ENCODE measurements around the gene NOMO2.
"Not testable (repeated sequence)": the region's sequence is repeated elsewhere in the genome, so short reads cannot be mapped to it uniquely, and the experiment has no call there.

Gene NOMO2

GRCh38 chr16:18521445-18522181 lies 40.3 kb downstream of the NOMO2 start:
- not testable (repeated sequence) for DNase-seq

GRCh38 chr16:18518536-18519283 lies 43.2 kb downstream of the NOMO2 start:
- not testable (repeated sequence) for DNase-seq

DNA sequence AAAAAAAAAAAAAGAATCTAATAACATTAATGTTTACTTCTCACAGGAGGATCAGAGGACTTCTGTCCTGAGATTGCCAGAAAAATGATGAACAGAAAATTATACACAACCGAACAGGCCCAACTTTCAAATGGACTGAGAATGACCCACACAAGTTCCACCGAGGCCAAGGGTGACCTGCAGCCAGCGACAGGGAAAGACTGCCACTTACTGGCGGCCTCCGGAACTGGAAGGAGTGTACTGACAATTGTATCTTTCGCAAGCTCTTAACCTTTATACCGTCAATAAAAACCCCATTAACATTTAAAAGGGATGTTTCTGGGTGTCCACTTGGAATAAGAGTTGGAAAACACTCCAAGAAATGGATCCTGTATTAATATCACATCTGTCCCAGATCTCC lies 63.5 kb downstream of the NOMO2 start:
- DNase-seq, result not testable (repeated sequence)

DNA sequence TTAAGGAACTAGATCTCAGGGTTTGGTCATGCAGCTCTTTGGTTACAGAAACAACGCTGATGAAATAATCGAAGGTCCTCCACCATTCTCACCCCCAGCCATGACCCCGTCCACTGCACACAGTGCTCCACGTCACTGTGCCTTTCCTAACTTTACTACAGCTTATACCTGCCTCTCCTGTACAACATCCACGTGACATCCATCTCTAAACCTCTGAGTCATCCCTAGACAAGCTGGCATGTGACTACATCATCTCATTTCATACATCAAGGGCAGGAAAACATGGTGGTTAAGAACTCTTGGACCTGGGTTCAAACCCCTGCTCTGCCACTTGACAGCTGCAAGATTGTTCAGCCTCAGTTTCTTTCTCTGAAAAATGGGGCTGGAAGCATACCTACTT lies 64.9 kb downstream of the NOMO2 start:
- DNase-seq, result not testable (repeated sequence)

GRCh38 chr16:18492118-18492897 lies 69.6 kb downstream of the NOMO2 start:
- DNase-seq, result not testable (repeated sequence)

DNA sequence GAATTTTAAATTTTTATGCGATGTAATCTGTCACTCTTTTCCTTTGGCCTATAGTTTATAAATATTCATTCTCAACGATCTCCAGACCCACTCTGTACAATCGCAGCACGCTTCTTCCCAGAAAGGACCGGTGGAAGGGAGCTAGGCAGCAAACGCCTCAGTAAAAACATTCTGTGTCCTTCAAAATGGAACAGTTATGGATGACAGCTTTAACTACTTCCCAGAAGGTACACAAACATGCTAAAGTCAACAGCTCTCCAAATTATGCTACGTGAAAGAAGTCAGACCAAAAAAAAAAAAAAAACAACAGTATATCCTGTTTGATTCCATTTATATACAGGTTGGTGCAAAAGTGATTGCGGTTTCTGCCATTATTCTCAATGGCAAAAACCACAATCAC lies 125.9 kb downstream of the NOMO2 start:
- not testable (repeated sequence) for DNase-seq

GRCh38 chr16:18415827-18416226 lies 146.1 kb downstream of the NOMO2 start:
- not testable (repeated sequence) for DNase-seq

DNA sequence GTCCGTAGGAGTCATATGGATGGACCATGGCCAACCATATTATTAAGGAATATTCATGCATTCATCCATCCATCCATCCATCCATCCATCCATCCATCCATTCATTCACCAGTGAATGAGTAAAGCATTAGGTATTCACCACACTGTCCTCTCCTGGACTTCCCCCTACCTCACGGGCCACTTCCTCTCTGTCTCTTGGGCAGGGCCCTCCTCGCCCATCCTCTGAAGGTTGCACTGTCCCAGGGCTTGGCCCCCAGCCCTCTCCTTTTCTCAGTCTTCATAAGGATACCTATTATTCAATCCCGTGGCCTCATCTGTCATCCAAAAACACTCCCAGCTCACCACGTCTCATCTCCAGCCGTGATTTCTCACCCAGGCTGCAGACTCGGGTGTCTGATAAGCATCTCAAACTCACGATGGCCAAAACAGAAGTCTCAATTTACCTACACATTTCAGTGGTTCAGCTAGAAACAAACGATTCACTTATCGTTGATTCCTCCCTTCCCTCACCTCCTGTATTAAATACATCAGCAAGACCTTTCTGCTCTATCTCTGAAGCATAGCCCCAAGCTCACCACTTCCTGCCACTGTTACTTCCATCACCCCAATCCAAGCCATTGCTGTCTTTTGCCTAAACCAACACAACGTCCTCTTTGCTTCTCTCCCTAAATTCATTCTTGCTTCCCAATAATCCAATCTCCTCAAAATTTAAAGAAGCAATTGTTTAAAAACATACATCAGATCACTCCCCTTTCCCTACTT lies 152.2 kb downstream of the NOMO2 start:
- not testable (repeated sequence) for DNase-seq

DNA sequence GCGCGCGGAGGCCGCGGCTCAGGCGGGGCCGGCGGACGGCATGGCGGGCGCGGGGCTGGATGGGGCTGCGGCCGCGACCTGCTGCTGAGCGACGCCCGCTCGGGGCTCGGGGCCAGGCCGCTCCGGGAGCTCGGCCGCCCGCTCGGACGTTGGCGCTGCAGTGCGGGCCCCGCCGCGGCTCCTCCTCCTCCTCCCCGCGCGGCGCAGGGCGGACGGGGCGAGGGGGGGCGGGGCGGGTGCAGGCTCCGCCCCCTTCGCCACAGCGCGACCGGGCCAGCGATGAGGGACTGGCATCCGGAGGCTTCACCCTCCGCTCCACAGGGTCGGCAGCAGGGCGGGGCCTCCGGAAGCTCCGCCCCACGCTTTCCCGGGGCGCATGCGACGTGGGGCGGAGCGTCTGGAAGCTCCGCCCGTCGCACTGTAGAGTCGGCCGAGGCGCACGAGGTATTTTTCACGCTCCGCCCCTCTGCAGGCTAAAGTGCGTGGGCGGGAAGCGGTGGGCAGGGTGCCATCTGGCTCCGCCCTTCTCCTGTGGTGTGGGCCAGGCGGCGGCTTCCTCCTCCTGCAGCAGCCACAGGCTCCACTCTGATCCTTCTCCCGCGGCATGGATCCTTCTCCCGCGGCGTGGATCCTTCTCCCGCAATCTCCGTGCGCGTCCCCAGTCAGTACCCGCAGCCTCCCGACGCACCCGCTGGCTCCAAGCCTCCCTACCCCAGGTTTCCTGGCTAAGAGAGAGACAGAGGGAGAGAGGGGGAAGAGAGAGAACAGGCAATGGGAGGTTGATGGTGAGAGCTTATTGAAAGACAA lies 159.8 kb downstream of the NOMO2 start:
- DNase-seq, result not testable (repeated sequence)

GRCh38 chr16:18401159-18401558 lies 160.7 kb downstream of the NOMO2 start:
- not testable (repeated sequence) for DNase-seq

DNA sequence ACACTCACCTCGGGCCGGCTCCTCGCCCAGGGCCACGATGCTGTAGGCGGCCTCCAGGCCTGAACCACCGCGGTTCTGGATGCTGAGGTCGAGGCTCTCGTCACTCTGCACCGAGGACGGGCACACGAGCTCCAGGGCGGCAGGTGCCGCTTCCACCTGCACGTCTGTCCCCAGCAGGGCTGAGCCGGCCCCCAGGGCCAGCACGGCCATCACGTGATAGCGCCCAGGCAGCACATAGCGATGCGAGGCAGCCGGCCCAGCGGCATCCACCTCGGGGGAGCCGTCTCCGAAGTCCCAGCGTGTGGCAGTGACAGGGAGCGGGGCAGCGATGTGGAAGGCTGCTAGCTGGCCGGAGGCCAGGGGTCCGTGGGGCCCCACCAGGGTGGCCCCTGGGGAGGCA lies 167.5 kb downstream of the NOMO2 start:
- not testable (repeated sequence) for DNase-seq

DNA sequence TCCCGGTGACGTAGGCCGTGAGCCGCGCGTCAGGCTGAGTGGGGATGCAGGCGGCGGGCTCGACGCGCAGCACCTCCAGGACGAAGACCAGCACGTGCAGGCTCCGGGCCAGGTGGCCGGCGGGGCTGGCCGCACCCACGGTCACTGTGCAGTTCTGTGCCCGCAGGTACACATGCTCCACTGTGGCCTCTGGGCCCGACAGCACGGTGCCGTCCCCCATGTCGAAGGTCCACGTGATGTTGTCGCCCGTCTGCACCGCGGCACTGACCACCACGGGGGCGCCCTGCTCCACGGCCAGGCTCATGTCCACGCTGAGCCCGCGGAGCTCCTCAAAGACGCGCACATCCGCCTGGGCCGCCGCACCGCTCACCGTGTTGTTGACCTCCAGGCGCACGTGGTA lies 174.1 kb downstream of the NOMO2 start:
- not testable (repeated sequence) for DNase-seq

DNA sequence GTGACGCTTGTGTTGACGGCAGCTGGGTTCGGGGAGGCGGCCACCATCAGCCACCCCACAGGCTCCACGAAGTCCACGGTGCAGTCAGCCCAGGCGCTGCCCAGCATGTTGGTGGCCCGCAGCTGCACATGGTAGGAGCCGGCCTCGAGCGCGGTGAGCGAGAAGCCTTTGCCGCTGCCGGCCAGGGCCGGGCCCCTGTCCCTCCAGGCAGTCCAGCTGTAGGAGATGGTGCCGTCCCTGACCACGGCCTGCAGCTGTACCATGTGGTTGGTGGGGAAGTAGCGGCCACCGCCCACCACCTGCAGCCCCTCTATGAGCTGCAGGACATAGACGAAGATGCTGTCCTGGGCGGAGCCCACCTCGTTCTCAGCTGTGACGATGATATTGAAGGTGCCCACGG lies 175.4 kb downstream of the NOMO2 start:
- peak; percentile 0 for DNase-seq

DNA sequence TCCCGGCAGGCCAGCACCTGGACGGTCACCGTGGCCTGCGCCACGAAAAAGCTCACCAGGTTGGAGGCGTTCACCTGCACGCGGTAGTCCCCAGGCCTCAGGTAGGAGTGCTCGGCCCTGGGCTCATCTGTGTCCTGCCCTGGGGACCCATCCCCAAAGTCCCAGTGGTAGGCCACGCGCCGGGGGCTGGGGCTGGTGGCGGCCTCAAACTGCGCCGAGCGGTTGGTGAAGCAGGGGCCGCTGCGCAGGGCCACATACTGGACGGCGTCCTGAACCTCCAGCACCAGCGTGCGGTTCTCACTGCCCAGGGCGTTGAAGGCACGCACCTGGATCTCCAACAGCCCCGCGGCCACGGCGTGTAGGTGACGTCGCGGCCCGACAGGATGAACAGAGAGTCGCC lies 176.6 kb downstream of the NOMO2 start:
- not testable (repeated sequence) for DNase-seq

DNA sequence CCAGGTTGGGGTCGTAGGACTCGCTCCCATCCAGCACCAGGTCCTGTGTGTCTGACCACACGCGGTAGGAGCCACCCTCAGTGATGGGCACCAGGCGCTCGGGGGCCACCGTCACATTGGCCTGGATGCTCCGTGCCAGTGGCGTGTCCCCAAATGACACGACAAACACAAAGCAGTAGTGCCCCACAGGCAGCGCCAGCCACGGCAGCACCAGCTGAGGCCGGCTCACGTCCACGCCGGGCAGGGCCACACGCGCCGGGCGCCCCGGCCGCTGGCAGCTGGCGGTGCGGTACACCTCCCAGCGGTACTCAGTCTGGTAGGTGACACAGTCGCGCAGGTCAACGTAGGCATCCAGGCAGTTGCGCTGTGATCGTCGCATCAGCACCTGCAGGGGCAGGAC lies 177.0 kb downstream of the NOMO2 start:
- peak; percentile 0 for DNase-seq

GRCh38 chr16:18384098-18384636 lies 177.7 kb downstream of the NOMO2 start:
- not testable (repeated sequence) for DNase-seq

DNA sequence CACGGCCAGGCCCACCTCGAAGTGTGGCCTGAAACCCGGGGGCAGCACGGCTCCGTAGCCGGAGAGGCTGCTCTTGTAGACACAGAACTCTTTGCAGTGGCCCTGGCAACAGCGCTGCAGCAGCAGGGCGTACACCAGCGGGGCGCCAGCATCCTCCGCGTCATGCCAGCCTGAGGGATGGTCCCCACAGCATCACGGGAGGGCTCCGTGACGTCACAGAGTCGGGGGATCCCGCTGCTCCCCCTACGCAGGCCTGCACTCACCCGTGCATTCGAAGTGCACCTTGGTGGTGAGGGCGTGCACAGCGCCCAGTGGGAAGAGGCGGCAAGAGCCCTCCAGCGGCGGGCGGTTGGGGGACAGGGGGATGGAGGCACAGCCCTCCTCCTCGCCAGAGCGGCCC lies 179.2 kb downstream of the NOMO2 start:
- DNase-seq, result not testable (repeated sequence)
